GM21360 (cell line): ENCODE results near the gene ARTN.

Source experiments
- ATAC-seq: cut with Tn5 transposase; IDR thresholded peaks from one replicate; pipeline ENCODE4 v1.9.1; 2021; ENCODE audit warnings: mild to moderate bottlenecking, moderate library complexity; ENCODE audit not compliant: unreplicated experiment

Gene ARTN

DNA sequence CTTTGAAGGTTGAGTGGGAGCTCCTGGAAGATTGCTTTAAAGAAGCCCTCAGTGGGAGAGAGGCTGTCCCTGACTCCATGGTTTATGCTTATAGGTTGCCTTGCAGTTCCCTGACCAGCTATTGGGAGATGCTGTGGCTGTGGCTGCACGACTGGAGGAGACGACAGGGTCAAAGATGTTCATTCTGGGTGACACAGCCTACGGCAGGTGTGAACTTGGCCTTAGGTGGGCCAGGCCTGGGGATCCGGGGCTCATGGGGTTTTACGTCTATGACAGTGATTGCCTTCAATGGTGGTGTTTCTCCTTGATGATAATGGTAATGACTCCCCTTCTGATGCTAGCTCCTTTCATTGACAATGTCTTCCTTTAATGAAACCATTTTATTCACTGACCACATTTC is 36.9 kb downstream of the ARTN start:
- no peak for ATAC-seq

DNA sequence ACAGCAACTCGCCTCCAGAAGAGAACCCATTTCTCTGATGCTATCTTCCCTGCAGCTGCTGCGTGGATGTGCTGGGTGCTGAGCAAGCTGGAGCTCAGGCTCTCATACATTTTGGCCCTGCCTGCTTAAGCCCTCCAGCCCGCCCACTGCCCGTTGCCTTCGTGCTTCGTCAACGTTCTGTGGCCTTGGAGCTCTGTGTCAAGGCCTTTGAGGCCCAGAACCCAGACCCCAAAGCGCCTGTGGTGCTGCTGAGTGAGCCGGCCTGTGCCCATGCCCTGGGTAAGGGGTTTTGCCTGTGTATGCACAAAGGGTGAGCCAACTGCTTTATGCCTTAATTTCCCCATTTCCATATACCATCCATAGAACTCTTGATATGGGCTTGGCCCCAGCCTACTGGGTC is 37.3 kb downstream of the ARTN start:
- ATAC-seq: no peak

DNA sequence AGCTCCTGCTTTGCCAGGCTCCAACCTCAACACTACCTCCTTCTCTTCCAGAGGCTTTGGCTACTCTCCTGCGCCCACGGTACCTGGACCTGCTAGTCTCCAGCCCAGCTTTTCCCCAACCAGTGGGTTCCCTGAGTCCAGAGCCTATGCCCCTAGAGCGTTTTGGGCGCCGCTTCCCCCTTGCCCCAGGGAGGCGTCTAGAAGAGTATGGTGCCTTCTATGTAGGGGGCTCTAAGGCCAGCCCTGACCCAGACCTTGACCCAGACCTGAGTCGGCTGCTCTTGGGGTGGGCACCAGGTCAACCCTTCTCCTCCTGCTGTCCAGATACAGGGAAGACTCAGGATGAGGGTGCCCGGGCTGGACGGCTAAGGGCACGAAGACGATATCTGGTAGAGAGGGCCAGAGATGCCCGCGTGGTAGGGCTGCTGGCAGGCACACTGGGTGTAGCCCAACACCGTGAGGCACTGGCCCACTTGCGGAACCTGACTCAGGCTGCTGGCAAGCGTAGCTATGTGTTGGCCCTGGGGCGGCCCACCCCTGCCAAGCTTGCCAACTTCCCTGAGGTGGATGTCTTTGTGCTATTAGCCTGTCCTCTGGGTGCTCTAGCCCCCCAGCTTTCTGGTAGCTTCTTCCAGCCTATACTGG is 37.9 kb downstream of the ARTN start:
- no peak for ATAC-seq

DNA sequence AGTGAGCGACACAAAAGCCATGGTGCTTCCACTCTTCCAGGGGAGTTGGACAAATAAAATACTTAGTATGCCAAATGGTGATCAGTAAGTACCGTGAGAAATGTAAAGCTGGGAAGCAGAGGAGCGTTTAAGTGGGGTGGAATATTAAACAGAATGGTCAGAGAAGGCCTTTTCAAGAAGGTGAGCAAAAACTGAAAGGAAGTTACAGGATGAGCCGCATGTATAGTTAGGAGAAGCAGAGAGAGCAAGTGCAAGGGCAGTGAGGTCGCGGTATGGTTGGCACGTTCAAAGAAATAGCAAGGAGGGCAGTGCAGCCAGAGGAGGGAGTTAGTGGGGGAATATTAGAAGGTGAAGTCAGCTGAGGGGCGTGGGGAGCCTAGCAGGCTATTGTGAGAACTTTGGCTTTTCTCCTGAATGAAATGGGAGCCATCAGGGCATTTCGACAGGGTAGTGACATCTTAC is 40.4 kb downstream of the ARTN start:
- ATAC-seq: no peak

DNA sequence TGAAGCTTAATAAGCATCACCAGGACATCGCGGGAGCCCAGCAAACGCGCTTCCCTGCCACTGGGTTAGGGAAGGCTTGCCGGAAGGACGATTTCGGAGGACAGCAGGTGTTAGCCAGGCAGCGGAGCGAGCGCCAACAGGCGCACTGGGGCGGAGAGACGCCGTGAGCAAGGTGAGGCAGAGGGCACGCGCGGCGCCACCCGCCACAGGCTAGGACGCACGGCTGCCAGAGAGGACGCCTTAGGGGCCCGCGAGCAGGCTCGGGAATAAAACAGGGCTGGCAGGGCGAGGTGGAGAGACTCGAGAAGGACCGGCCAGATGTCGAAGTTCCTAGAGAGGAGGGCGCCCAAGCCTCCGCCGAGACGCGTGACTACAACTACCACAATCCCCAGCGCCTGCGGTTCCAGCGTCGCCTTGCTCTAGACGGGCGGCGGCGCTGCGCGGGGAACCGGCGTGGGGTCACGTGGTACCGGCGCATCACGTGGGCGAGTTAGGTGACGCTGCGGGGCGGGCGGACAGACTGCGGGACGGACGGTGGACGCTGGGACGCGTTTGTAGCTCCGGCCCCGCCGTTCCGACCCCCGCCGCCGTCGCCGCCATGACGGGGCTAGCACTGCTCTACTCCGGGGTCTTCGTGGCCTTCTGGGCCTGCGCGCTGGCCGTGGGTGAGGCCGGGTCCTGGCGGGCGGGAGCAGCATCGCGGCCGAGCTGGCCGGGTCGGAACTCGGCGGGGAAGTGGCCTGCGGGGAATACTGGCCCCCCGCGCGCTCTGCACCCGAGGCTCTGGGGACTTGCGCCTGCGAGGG is 41.0 kb downstream of the ARTN start, which contains the start of gene ATP6V0B:
Gene ATP6V0B (plus strand): TSS at position 518 of the 806 bp plus-strand sequence. CDS start 81 bp downstream, at position 599.
- ATAC-seq: peak; percentile 58

DNA sequence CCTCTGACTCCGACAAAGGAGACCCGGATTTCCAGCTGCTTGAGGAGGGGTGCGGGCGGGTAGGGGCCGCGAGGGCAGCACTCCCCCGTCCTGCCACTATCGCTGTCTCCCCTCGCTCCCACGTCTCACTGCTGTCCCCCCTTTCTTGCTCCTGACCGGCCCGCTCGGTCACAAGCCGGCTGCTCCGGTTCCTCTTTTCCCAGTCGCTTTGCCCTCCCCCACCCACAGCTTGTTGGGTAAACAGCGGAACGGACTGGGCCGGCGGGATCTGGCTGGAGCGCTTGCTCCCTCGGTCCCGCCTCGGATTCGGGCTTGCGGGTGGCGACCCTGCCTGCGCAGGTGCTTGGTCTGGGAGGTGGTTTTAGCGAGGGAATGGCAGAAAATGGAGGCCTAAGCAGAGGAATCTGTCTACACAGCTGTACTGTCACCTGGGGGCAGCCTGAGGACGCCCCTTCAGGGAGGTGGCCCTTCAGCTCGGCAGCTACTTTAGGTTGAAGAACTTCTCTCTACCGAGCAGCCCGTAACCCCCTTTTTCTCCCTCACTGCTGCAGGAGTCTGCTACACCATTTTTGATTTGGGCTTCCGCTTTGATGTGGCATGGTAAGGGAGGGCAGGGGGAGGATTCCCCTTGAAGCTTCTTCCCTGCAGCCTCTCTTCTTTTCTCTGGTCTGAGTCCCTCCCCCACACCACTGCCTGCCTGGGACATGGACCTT is 41.8 kb downstream of the ARTN start:
- ATAC-seq: peak; percentile 4

DNA sequence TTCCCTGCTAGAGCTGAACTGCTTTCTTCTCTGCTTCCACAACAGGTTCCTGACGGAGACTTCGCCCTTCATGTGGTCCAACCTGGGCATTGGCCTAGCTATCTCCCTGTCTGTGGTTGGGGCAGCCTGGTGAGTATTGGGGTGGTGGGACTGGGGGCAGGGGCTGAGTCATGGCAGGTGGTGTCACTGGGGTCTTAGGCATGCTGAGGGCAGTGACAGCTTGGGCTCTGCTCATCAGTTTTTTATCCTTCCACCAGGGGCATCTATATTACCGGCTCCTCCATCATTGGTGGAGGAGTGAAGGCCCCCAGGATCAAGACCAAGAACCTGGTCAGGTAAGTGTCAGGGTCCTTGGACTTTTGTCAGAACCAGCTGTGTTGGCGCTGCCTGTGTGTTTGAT is 42.4 kb downstream of the ARTN start:
- no peak for ATAC-seq

DNA sequence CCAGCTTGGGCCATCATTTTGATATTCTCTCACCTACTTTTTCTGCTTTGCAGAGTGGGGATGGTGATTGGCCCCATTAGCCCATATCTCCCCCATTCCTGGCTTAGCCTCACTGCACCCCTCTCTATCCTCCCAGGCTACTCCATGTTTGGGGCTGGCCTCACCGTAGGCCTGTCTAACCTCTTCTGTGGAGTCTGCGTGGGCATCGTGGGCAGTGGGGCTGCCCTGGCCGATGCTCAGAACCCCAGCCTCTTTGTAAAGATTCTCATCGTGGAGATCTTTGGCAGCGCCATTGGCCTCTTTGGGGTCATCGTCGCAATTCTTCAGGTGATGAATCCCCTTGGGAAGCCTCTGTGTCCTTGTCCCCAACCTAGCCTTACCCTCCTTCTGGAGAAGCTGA is 43.3 kb downstream of the ARTN start:
- no peak for ATAC-seq

DNA sequence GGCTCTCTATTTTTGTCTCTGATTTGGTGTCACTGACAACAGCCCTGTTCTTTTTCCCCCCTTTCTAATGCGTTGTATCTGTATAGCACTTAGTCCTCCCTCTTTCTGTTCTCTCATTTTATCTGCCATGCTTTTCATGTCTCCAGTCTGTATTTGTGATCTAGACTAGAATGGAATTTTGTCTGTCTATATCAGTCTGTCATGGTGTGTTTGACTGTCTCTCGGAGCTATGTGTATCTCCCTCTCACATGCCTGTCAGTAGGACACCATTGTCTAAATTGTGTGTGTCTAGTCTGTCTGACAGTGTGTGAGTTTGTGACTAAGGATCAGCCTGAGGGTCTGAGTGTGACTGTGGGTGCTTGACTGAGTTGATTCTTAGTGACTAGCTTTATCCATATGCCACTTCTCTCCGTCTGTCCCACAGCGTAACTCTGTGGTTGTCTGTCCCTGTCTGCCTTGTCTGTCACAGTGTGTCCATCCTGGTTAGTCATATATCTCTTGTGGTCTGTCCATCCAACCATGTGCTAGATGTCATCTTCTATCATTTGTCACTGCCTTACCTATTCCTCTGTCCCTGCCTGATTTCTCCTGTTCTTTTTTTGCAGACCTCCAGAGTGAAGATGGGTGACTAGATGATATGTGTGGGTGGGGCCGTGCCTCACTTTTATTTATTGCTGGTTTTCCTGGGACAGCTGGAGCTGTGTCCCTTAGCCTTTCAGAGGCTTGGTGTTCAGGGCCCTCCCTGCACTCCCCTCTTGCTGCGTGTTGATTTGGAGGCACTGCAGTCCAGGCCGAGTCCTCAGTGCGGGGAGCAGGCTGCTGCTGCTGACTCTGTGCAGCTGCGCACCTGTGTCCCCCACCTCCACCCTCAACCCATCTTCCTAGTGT is 44.0 kb downstream of the ARTN start:
- ATAC-seq: no peak

DNA sequence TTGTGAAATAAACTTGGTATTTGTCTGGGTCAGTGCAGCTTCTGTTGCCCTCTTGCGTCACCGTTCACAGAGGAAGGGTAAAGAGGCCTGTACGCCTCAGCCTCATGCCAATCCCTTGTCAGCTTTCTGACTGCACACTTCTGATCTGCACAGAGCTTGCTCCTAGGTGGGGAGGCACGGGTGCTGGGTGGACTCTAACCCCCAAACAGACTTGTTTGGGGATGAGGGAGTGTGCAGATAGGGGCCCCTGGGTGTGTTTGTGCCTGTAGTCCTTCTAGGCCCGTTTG is 44.6 kb downstream of the ARTN start:
- ATAC-seq: no peak

DNA sequence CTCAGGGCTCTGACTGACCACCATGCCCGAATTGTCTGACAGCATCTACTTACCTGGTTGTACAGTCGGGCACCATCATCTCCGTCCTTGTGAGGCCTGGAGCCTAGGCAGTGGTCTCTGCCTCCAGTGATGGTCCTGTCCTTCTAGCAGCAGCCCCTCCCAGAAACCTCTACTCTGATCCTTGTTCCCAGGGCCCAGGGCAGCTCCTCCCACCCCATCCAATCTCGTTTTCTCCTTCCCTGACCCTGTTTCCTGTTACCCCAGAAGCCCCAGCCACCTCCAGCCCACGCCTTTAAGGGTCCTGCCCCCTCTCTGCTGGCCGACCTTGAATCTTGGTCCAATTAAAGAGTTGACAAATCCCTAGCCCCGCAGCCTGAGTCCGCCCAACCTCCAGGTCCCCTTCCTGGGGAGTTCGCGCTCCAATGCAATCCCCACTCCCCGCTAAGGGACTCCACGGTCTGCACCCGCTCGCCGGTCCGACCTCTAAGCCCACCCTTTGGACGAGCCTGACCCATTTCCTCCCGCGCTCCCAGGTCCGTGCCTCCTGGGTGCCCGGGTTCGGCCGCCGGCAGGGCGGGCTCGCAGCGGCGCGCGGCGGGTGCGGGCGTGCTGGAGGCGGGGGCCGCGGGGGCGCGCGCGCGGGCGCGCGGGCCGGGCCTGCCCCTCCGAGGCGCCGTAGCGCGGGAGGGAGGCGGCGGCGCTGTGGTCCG is 45.1 kb downstream of the ARTN start, which contains the start of gene B4GALT2:
Gene B4GALT2 (plus strand): TSS at position 660 of the 710 bp plus-strand sequence. CDS start 1,951 bp downstream, outside the sequence.
- ATAC-seq: no peak

DNA sequence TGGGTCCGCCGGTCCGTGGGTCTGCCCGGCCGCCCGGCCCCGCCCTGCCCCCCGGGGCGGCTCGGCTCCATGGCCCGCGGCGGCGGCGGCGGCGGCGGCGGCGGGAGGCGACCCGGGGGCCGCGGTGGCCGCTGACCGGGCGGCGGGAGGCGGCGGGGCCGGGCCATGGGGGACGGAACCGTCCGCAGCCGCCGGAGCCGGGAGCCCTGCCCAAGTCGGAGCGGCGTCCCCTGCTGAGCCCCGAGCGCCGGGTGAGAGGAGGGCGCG is 45.6 kb downstream of the ARTN start:
- ATAC-seq: no peak

DNA sequence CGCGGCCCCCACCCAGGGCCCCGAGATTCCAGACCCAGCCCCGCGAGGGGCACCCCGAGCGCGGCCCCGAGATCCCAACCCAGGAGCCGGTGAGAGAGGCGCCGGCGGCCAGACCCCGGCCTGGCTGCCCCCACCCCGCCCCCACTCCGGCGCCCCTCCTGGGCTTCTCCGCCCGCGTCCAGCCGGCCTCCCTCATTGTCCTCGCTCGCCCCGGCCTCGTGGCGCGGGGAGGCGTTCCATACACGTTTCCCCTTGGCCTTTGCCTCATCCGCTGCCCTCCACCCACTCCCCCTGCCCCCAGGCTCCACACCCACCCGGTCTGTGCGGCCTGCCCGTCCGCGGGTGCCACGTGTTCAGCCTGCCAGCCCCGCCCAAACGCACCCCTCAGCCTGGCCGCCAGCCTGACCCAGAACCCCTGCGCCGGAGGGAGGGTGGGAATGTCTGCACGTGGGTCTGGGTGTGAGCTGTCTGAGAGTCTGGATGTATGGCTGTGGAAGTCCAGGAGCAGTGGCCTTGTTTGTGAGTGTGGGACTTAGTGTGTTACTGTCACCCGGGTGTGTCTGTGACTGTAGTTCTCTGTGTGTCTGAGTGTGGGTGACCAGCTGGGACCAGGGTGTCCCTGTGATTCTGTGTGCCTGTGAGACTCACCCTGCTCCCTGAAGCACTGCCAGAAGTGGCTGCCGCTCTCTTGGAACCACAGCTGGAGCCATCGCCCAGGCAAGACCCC is 46.1 kb downstream of the ARTN start:
- ATAC-seq: no peak

DNA sequence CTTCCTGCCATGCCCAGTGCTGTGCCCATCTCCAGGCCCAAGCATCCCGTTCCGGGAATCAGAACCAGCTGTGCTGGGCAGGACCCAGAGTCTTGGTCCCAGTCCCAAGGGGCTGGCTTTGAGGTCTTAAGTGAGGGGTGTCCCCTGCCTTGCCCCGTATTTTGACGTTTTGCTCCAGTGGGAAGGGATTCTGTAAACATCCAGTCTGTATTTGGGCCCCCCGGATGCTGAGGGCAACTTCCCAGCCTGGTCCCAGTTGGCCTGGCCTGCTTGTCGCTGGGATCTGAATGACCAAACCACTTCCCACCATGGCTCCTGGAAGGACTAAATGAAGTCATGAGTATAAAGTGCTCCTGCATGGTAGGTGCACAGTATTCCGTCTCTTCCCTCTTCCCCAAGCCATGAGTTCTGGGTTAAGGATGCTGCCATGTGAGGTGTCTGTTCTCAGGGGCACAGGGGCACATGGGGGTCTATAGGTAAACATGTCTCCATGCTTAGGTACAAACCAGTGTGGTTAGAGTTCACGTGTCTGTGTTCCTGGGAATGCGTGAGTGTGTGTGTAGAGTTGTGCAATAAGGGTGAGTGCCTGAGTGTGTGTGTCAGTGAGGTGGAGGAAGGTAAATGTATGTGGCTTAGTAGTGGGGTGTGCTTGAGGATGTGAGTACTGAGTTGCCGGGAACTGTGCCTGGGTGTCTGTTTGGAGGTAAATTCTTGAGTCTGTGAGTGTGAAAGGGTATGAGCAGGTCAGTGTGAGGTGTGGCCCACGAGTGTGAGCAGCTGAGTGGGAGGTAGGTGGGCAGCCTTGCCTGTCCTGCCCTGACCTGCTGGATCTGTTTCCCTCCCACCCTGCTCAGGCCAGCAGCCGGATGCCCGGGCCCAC is 46.9 kb downstream of the ARTN start:
- ATAC-seq: no peak

DNA sequence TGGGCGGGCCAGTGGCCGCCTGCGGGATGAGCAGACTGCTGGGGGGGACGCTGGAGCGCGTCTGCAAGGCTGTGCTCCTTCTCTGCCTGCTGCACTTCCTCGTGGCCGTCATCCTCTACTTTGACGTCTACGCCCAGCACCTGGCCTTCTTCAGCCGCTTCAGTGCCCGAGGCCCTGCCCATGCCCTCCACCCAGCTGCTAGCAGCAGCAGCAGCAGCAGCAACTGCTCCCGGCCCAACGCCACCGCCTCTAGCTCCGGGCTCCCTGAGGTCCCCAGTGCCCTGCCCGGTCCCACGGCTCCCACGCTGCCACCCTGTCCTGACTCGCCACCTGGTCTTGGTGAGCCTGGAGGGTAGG is 47.5 kb downstream of the ARTN start:
- no peak for ATAC-seq

DNA sequence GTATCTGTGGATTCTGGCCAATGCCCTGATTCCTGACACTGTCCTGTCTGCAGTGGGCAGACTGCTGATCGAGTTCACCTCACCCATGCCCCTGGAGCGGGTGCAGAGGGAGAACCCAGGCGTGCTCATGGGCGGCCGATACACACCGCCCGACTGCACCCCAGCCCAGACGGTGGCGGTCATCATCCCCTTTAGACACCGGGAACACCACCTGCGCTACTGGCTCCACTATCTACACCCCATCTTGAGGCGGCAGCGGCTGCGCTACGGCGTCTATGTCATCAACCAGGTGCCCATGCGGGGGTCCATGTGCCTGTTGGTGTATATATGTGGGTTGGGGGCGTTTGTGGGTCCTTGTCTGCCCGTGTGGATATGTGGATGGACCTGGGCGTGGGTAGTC is 48.0 kb downstream of the ARTN start:
- no peak for ATAC-seq

DNA sequence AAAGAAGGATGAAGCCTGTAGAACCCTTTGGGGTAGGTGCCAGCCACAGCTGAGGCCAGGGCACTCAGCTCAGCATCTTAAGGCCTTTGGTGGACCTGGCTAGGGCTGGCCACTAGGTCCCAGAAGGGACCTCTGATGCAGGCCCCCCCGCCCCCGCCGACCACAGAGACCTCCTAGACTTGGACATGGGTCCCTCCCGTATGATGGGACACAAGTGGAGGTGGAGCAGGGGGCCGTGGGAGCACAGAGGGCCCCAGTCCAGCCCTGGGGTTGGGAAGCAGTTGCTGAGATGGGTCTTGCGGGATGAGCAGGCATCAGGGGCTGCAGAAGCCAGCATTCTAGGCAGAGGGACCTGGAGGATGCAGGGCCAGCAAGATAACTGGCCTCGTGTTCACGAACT is 48.6 kb downstream of the ARTN start:
- ATAC-seq: no peak

DNA sequence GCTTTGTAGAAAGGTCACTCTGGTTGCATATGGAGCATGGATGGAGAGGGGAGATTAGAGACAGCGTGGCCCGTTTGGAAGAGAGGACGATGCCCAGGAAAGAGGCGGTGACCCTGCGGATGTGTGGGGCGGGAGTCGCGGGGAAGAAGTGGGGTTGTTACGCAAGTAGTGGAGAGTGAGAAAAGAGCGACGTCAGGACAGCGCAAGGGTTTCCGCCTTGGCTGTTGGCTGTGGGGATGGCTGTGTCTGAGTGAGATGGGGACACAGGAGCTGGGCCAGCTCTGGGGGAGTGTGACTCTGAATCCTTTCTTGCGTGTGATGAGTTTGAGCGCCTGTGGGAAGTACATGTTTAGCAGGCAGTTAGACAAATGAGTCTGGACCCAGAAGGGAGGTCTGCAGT is 49.2 kb downstream of the ARTN start:
- no peak for ATAC-seq
